Mononuclear cell (primary cell): ENCODE data around the gene TAF11L6. TPM values are rescaled to one million over a fixed set of nuclear protein-coding genes. Genes with fewer than 3 reads are reported as not detected.
"Not testable (repeated sequence)": the region's sequence is repeated elsewhere in the genome, so short reads cannot be mapped to it uniquely, and the experiment has no call there.

Source experiments
- H3K27me3 ChIP-seq: 2 replicates; pipeline ENCODE4 v1.6.0; 2011; ENCODE audit warnings: low read length, control low read depth; ENCODE audit not compliant: insufficient read depth
- H3K4me1 ChIP-seq: 2 replicates; pipeline ENCODE4 v1.5.1; 2011; ENCODE audit warnings: mild to moderate bottlenecking, low read length, control low read depth; ENCODE audit not compliant: insufficient read depth
- H3K4me3 ChIP-seq: 2 replicates; pipeline ENCODE4 v1.5.1; 2011; ENCODE audit warnings: mild to moderate bottlenecking, low read length, moderate library complexity
- H3K9me3 ChIP-seq: 2 replicates; pipeline ENCODE4 v1.5.1; 2011; ENCODE audit warnings: low read depth, mild to moderate bottlenecking, control low read depth, low read length
- total RNA-seq: library from RNA; depleted of rRNA; stranded (reverse); fragments of >200 nt; gene quantifications from one replicate; pipeline ENCODE4 v1.2.3, GENCODE V29; 2012

The TAF11L6 gene
- total RNA-seq: not detected

DNA sequence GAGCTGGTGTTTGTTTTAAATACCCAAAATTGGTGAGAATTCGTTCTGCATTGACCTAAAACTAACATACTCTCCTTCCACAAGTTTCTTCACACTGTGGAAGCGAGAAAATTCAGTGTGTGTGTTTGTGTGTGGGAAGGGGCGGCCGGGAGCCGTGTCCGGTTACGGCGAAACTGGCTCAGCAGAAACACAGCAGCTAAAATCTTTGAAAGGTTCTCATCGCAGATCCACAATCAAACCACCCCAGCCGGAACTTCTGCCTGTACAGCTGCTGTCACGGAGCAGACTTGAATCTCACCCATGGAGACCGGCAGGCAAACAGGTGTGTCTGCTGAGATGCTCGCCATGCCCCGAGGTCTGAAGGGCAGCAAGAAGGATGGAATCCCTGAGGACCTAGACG is at the start of gene TAF11L6:
Gene TAF11L6, plus strand, starts transcription at position 301 of the 400 bp plus-strand sequence.
- not testable (repeated sequence) for H3K4me3 ChIP-seq, H3K9me3 ChIP-seq, H3K27me3 ChIP-seq, H3K4me1 ChIP-seq

DNA sequence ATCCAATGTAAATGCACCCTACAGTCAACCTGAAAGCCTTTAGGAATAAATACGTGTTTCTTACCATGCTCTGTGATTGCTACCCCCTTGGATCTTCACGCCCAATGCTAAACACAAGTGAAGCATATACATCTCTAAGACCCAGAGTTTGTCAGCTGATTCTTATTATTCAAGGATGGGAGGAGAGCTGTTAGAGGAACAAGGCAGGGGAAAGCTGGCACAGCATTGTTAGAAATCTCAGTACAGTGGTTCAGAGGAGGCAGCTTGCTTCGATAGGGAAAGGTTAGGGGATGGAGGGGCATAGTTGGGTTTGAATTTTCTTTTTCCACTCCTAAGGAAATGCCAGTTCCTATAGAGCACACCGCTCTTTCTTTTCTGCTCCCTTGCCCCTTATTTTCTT is 47.1 kb upstream of the TAF11L6 start:
- Histone ChIP-seq H3K9me3 (no peaks in the 10 kb centered on the region), H3K4me1 (no peaks in the 10 kb centered on the region), H3K4me3 (no peak overlapping the region), H3K27me3 (no peaks in the 10 kb centered on the region)

DNA sequence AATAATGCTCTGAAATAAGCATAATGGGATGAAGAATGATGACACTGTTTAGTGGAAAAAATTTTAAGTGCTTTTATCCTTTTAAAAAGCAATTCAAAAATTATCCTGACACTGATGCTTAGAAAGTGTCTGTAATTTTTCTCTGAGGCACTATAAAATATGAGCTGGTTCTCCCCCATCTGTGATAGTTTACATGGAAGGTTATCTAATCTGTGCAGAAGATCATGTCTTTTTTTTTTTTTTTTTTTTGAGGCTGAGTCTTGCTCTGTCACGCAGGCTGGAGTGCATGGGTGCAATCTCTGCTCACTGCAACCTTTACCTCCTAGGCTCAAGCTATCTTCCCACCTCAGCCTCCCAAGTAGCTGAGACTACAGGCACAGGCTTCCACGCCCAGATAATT is 45.7 kb upstream of the TAF11L6 start:
- Histone ChIP-seq H3K4me1 (no peaks in the 10 kb centered on the region), H3K27me3 (no peaks in the 10 kb centered on the region), H3K4me3 (no peak overlapping the region), H3K9me3 (no peaks in the 10 kb centered on the region)

DNA sequence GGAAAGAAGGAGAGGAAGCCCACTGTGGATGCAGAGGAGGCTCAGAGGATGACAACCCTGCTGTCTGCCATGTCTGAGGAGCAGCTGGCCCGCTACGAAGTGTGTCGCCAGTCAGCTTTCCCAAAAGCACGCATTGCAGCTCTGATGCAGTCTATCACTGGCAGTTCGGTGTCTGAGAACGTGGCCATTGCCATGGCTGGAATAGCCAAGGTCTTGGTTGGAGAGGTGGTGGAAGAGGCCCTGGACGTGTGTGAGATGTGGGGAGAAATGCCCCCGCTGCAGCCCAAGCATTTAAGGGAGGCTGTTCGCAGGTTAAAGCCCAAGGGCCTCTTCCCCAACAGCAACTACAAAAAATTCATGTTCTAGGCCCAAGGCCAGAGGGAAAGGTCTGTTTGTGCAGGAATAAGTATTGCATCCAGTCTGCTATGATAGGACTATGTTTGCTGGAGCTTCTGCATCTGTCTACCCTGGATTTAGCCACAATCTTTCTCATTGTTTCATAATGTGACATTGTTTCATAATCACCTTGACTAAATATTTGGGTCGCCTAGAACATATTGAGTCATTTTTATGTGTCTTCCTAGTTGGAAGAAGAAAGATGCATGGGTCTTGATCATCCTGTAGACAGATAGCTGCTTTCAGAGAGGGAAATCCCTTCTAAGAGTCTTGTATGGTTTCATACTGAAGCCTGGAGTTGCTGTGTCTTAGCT is 41.9 kb upstream of the TAF11L6 start:
- not testable (repeated sequence) for H3K4me1 ChIP-seq, H3K4me3 ChIP-seq, H3K9me3 ChIP-seq, H3K27me3 ChIP-seq

DNA sequence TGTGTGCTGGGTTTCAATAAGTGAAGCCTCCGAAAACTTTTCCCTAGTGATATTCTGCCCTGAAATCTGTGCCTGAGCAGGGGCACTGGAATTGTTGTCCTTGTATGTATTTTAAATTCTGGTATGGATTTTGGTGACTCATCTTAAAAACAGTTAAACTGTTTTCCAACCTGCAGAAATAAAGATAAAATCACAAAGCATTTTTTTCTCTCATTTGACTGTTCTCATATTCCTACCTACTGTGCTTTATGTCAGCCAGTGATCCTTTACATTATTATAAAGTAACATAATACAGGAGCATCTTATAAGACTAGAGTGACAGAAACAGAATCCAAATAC is 41.3 kb upstream of the TAF11L6 start:
- no peaks in the 10 kb centered on the region for H3K4me1 ChIP-seq
- H3K9me3 ChIP-seq: no peaks in the 10 kb centered on the region
- no peak overlapping the region for H3K4me3 ChIP-seq
- no peaks in the 10 kb centered on the region for H3K27me3 ChIP-seq

DNA sequence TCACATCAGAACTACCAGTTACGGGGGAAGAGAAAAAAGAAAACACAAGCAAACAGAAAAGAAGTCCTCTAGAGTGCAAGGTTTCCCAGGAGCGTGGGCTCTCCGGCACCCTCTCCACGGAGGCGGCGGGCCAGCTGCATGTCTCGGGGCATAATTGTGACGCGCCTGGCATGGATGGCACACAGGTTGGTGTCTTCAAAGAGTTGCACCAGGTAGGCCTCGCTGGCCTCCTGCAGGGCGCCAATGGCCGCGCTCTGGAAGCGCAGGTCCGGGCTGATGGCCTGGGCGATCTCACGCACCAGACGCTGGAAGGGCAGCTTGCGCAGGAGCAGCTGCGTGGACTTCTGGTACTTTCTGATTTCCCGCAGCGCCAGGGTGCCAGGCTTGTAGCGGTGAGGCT is 37.2 kb upstream of the TAF11L6 start:
- not testable (repeated sequence) for H3K27me3 ChIP-seq, H3K4me3 ChIP-seq, H3K9me3 ChIP-seq, H3K4me1 ChIP-seq

DNA sequence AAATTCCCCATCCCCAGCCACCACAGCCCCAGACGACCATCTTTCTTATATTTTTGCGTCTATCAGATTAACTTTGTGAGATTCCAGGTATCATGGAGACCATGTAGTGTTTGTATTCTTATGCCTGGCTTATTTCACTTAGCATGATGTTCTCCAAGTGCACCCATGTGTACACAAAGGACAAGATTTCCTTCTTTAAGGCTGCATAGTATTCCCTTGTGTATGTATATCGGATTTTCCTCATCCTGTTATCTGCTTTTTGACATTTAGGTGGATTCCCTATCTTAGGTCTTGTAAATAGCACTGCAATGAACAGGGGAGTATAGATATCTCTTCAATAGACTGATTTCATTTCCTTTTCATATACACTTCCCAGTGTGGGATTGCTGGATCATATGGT is 35.7 kb upstream of the TAF11L6 start:
- H3K9me3 ChIP-seq: peaks cover 4% of the 10 kb centered on the region
- no peak overlapping the region for H3K4me3 ChIP-seq
- H3K4me1 ChIP-seq: no peaks in the 10 kb centered on the region
- no peaks in the 10 kb centered on the region for H3K27me3 ChIP-seq

DNA sequence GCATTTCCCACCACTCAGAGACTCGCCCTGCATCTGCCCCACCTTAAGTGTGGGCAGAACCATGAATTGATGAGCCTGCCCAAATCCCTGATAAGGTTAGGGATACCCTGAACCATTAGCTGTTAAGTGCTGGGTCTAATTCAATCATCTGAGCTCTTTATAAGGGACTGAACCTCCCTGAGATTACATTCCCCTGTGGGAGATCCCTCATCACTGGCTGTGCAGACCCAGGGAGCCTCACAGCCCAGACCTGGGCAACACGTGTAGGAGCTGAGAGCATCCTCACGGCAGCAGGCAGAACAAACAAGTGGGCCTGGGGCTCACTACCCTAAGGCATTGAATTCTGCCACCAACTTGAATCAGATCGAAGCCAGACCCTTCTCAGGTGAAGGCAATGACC is 31.0 kb upstream of the TAF11L6 start:
- no peaks in the 10 kb centered on the region for H3K4me1 ChIP-seq
- H3K27me3 ChIP-seq: no peaks in the 10 kb centered on the region
- H3K9me3 ChIP-seq: peaks cover 3% of the 10 kb centered on the region
- H3K4me3 ChIP-seq: no peak overlapping the region

DNA sequence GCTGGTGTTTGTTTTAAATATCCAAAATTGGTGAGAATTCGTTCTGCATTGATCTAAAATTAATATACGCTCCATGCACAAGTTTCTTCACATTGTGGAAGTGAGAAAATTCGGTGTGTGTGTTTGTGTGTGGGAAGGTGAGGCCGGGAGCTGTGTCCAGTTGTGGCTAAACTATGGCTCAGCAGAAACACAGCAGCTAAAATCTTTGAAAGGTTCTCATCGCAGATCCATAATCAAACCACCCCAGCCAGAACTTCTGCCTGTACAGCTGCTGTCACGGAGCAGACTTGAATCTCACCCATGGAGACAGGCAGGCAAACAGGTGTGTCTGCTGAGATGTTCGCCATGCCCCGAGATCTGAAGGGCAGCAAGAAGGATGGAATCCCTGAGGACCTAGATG is 30.5 kb upstream of the TAF11L6 start, which contains the start of gene TAF11L2:
Gene TAF11L2, plus strand, starts transcription at position 301 of the 400 bp plus-strand sequence.
- H3K9me3 ChIP-seq, H3K4me1 ChIP-seq, H3K4me3 ChIP-seq, H3K27me3 ChIP-seq: not testable (repeated sequence)

DNA sequence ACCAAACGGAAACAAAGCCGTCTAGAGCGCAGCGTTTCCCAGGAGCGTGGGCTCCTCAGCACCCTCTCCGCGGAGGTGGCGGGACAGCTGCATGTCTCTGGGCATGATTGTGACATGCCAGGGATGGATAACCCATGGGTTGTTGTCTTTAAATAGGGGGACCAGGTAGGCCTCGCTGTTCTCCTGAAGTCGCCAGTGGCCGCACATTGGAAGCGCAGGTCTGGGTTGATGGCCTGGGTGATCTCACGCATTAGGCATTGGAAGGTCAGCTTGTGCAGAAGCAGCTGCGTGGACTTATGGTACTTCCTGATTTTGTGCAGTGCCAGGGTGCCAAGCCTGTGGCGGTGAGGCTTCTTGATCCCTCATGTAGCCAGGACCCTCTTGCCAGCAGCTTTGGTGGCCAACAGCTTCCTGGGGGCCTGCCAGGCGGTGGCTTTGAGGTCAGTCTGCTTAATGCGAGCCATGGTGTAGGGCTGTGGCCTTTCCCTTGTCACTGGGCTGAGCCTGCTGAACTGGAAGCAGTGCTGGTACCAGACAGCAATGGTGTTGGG is 16.6 kb upstream of the TAF11L6 start:
- Histone ChIP-seq H3K4me3 (no peak overlapping the region), H3K9me3 (no peaks in the 10 kb centered on the region), H3K27me3 (no peaks in the 10 kb centered on the region), H3K4me1 (no peaks in the 10 kb centered on the region)

DNA sequence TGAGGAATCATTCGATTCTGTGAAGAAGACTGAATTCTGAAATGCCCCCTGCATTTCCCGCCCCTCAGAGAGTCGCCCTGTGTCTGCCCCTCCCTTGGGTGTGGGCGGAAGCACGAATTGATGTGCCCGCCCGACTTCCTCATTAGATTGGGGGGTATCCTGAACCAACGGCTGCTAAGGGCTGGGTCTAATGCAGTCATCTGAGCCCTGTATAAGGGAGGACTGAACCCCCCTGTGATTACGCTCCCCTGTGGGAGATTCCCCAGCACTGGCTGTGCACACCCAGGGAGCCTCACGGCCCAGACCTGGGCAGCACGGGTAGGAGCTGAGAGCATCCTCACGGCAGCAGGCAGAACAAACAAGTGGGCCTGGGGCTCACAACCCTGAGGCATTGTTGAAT is 10.9 kb upstream of the TAF11L6 start:
- H3K4me3 ChIP-seq, H3K9me3 ChIP-seq, H3K27me3 ChIP-seq, H3K4me1 ChIP-seq: not testable (repeated sequence)

DNA sequence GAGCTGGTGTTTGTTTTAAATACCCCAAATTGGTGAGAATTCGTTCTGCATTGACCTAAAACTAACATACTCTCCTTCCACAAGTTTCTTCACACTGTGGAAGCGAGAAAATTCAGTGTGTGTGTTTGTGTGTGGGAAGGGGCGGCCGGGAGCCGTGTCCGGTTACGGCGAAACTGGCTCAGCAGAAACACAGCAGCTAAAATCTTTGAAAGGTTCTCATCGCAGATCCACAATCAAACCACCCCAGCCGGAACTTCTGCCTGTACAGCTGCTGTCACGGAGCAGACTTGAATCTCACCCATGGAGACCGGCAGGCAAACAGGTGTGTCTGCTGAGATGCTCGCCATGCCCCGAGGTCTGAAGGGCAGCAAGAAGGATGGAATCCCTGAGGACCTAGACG is 10.4 kb upstream of the TAF11L6 start, which contains the start of gene TAF11L3:
Gene TAF11L3, plus strand, starts transcription at position 301 of the 400 bp plus-strand sequence.
- not testable (repeated sequence) for H3K4me3 ChIP-seq, H3K4me1 ChIP-seq, H3K9me3 ChIP-seq, H3K27me3 ChIP-seq

DNA sequence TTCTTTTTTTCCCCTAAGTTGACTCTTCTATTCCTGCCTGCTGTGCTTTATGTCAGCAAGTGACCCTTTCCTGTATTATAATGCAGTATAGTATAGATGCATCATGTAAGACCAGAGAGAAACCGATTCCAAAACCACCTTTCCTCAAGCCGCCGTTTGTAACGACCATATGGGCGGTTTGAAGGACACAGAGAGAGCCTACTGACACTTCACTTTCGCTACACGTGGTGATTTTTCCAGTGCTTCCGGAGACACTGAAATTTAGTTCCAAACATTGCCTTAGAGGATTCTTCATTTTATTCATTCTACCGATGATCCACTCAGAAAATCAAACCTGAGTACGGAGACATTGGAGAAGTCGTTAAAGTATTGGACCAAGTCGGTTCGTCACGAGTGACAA is 9.0 kb upstream of the TAF11L6 start:
- not testable (repeated sequence) for H3K9me3 ChIP-seq, H3K27me3 ChIP-seq, H3K4me3 ChIP-seq, H3K4me1 ChIP-seq

DNA sequence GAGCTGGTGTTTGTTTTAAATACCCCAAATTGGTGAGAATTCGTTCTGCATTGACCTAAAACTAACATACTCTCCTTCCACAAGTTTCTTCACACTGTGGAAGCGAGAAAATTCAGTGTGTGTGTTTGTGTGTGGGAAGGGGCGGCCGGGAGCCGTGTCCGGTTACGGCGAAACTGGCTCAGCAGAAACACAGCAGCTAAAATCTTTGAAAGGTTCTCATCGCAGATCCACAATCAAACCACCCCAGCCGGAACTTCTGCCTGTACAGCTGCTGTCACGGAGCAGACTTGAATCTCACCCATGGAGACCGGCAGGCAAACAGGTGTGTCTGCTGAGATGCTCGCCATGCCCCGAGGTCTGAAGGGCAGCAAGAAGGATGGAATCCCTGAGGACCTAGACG is 7.0 kb upstream of the TAF11L6 start, which contains the start of gene TAF11L4:
Gene TAF11L4, plus strand, starts transcription at position 301 of the 400 bp plus-strand sequence.
- H3K27me3 ChIP-seq, H3K4me1 ChIP-seq, H3K4me3 ChIP-seq, H3K9me3 ChIP-seq: not testable (repeated sequence)

DNA sequence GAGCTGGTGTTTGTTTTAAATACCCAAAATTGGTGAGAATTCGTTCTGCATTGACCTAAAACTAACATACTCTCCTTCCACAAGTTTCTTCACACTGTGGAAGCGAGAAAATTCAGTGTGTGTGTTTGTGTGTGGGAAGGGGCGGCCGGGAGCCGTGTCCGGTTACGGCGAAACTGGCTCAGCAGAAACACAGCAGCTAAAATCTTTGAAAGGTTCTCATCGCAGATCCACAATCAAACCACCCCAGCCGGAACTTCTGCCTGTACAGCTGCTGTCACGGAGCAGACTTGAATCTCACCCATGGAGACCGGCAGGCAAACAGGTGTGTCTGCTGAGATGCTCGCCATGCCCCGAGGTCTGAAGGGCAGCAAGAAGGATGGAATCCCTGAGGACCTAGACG is 3.5 kb upstream of the TAF11L6 start, which contains the start of gene TAF11L5:
Gene TAF11L5, plus strand, starts transcription at position 301 of the 400 bp plus-strand sequence.
- H3K27me3 ChIP-seq, H3K4me1 ChIP-seq, H3K9me3 ChIP-seq, H3K4me3 ChIP-seq: not testable (repeated sequence)

DNA sequence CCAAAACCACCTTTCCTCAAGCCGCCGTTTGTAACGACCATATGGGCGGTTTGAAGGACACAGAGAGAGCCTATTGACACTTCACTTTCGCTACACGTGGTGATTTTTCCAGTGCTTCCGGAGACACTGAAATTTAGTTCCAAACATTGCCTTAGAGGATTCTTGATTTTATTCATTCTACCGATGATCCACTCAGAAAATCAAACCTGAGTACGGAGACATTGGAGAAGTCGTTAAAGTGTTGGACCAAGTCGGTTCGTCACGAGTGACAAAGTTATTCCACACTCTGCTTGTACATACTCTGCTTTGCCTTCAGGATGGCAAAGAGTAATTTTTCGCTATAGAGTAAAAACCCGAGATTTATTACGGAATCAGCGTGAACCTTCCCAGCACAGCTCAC is 2.0 kb upstream of the TAF11L6 start:
- not testable (repeated sequence) for H3K27me3 ChIP-seq, H3K9me3 ChIP-seq, H3K4me3 ChIP-seq, H3K4me1 ChIP-seq
